Measurements from ENCODE around the gene CFAP161. TPM values are rescaled to one million over a fixed set of nuclear protein-coding genes. Genes with fewer than 3 reads are reported as not detected.

Gene CFAP161
- total and polyA plus RNA-seq, 2 of the 13 experiments (the other 11 are each of a cell fraction or from before 2014, with no cell fraction given) = not detected

- H4K20me1 ChIP-seq (ENCODE audit: insufficient read depth, low read length) = no peaks in the 10 kb centered on the region
- intact Hi-C loops (cut with micrococcal nuclease; ENCODE audit: unreplicated experiment) (no loop called here), in situ Hi-C loops (cut with HindIII; ENCODE audit: extremely low pct_ligation_motif_present, low pct_unique_long_range_greater_than_20kb) (no loop called here)
- no peaks in the 10 kb centered on the region for H3K4me1 ChIP-seq (ENCODE audit: insufficient read depth, low read length)
- FAIRE-seq = no peak
- H3K79me2 ChIP-seq (ENCODE audit: insufficient read depth, low read length) = no peaks in the 10 kb centered on the region
- H3K27ac ChIP-seq (ENCODE audit: extremely low read length, insufficient read depth, low read length) = no peak overlapping the region
- ChIA-PET POLR2A (no interaction called here), CTCF (ENCODE audit: low intra/inter-chr PET ratio, low total read pairs) (no interaction called here)
- BruUV-seq (replicated peaks) = no TSS peak
- 6% methylated on average over 3 of the region's 3 CpGs for WGBS (ENCODE audit: low lambda C conversion rate)
- H3K4me2 ChIP-seq (ENCODE audit: low read depth, low read length) = no peak overlapping the region
- TF ChIP-seq PRPF4 (IDR thresholded peaks at IDR 0.05; ENCODE audit: low read depth, low read length, poor library complexity, severe bottlenecking) (no peak), BHLHE40 (IDR thresholded peaks at IDR 0.05; ENCODE audit: low read length) (no peak), PHF20 (CRISPR knock-in tag; IDR thresholded peaks at IDR 0.05) (no peak), FOSL2 (CRISPR knock-in tag; IDR thresholded peaks at IDR 0.05) (no peak), TERF1 (CRISPR knock-in tag; IDR thresholded peaks at IDR 0.05) (no peak), TRAFD1 (CRISPR knock-in tag; IDR thresholded peaks at IDR 0.05; ENCODE audit: borderline replicate concordance) (no peak), IRF1 (CRISPR knock-in tag; IDR thresholded peaks at IDR 0.05; ENCODE audit: low read depth) (no peak), ATF6 (CRISPR knock-in tag; conservative IDR thresholded peaks at IDR 0.05) (no peak), ZNF687 (CRISPR knock-in tag; IDR thresholded peaks at IDR 0.05) (no peak), ZNF674 (CRISPR knock-in tag; IDR thresholded peaks at IDR 0.05; ENCODE audit: low read depth) (no peak), XRCC5 (optimal IDR thresholded peaks at IDR 0.05; ENCODE audit: low read length) (no peak), ZFAT (CRISPR knock-in tag; conservative IDR thresholded peaks at IDR 0.05) (no peak), KDM5A (IDR thresholded peaks at IDR 0.05; ENCODE audit: borderline replicate concordance, low read length) (no peak), ZBTB21 (CRISPR knock-in tag; IDR thresholded peaks at IDR 0.05) (no peak), ZNF660 (CRISPR knock-in tag; IDR thresholded peaks at IDR 0.05; ENCODE audit: borderline replicate concordance, low read depth) (no peak)
- H3K9ac ChIP-seq (ENCODE audit: insufficient read depth, low read depth, low read length) = no peak overlapping the region
- no peaks in the 10 kb centered on the region for H3K27me3 ChIP-seq (ENCODE audit: control insufficient read depth in 1 of 2, insufficient read depth in 2 of 2, low read length in 2 of 2)
- no peaks in the 10 kb centered on the region for H3K9me3 ChIP-seq (ENCODE audit: low read length)
- no peak for ATAC-seq
- no peak overlapping the region for H2AFZ ChIP-seq (ENCODE audit: low read length)
- DNase-seq (ENCODE audit: low spot score) = no peak
- H3K4me3 ChIP-seq (replicated peaks in 1 of 3; ENCODE audit: insufficient read depth in 1 of 3, low read depth in 2 of 3, low read length in 3 of 3) = no peak overlapping the region
- H3K36me3 ChIP-seq (replicated peaks in 1 of 2; ENCODE audit: control insufficient read depth in 1 of 2, insufficient read depth in 2 of 2, low read length in 2 of 2) = no peaks in the 10 kb centered on the region
Observed at GRCh38 chr15:81170511-81170910, 36.4 kb downstream of the CFAP161 start.

All from HepG2 (cell line).